Ovary (tissue), 9 donors: ENCODE data around the gene CLNK. TPM values are rescaled to one million over a fixed set of nuclear protein-coding genes. Genes with fewer than 3 reads are reported as not detected.

Experiments used
- DNase-seq, 5 donors: peaks; one replicate each; pipeline ENCODE4 v3.0.0-alpha.2; 2019 to 2020
- H3K27ac ChIP-seq, 2 donors: fragments of 200-600 bp; one replicate each; pipeline versions ENCODE4 v1.5.1 to v1.8.0; 2019 to 2022
- H3K27me3 ChIP-seq: fragments of 200-600 bp; one replicate; pipeline ENCODE4 v1.8.0; 2022
- H3K36me3 ChIP-seq: fragments of 200-600 bp; sonication (generic); one replicate; pipeline ENCODE4 v1.5.1; 2019
- H3K4me1 ChIP-seq: one replicate; pipeline ENCODE4 v1.8.1; 2013; ENCODE audit warnings: mild to moderate bottlenecking, moderate library complexity; ENCODE audit not compliant: insufficient read depth
- H3K4me3 ChIP-seq: fragments of 200-600 bp; sonication (generic); one replicate; pipeline ENCODE4 v1.5.1; 2017
- H3K9me3 ChIP-seq, 2 donors: fragments of 200-600 bp in 1 of 2; sonication (generic) in 1 of 2; one replicate each; pipeline versions ENCODE4 v1.5.1 to v1.8.1; 2013 to 2019; ENCODE audit warnings: mild to moderate bottlenecking in 1 of 2, moderate library complexity in 1 of 2
- CTCF ChIP-seq, 3 donors: fragments of 450-650 bp in 2 of 3; fragments of 200-600 bp in 1 of 3; IDR thresholded peaks; one replicate each; pipeline versions ENCODE4 v1.5.1 to v1.8.0; 2016 to 2022; ENCODE audit warnings: antibody characterized with exemption in 3 of 3, mild to moderate bottlenecking in 1 of 3
- EP300 ChIP-seq: sonication (generic); formaldehyde crosslinking; IDR thresholded peaks from one replicate; pipeline ENCODE4 v1.6.1; 2017; ENCODE audit warnings: antibody characterized with exemption
- POLR2A ChIP-seq: fragments of 450-650 bp; IDR thresholded peaks from one replicate; pipeline ENCODE4 v1.6.1; 2017; ENCODE audit warnings: antibody characterized with exemption, mild to moderate bottlenecking, moderate library complexity
- WGBS, 3 donors: extraction: QIAGEN DNeasy Blood & Tissue Kit in 1 of 3; methylation state at CpG; one replicate each; pipeline versions ENCODE4 v1.1.5 to v1.1.7; 2013 to 2017; 5-methylcytosine and 5-hydroxymethylcytosine counted together
- intact Hi-C, 4 donors: fragments of 100-400 bp; cut with DNase I; formaldehyde crosslinking; loops; one replicate each; pipeline versions ENCODE4 v1.11.0 to v1.15.1; 2022 to 2023
- polyA plus RNA-seq, 2 donors: library from polyadenylated mRNA; stranded (reverse); fragments of 200-250 nt in 1 of 2; fragments of 350-450 nt in 1 of 2; fragmentation: Illumina TruSeq in 1 of 2; extraction: RNeasy Lipid Tissue Mini Kit (QIAGEN cat#74804) in 1 of 2; gene quantifications; one replicate each; pipeline ENCODE4 v1.2.3, GENCODE V29; 2013 to 2014
- total RNA-seq, 7 donors: library from RNA; depleted of rRNA in 2 of 7; stranded (reverse); fragments of >200 nt in 2 of 7; fragmentation: NEBNext Ultra II Directional in 3 of 7; extraction: Animal tissue kit (Norgen Biotek cat#: 25700) in 3 of 7; gene quantifications; one replicate each; pipeline versions ENCODE4 v1.1.0 to v1.2.4, GENCODE V29; 2016 to 2023
- donor health status: DM: no; HTN: no; CAD: no; lungs with moderate emphysema.
- donor health status: DM: no; HTN: no; CAD: no.
- donor health status: Bipolar disorder and iron deficiency.
- donor health status: DM: yes; HTN: yes; CAD: no.
- donor health status: DM: no; HTN: no; CAD: no.
- donor health status: DM: yes; HTN: yes; CAD: no.

The CLNK gene
- total and polyA plus RNA-seq, 9 donors: 0.10 to 0.23 (median 0.22) TPM; not detected in 6

- intact Hi-C loops: no loop called here
- no peak overlapping the region for H3K4me3 ChIP-seq
- no peak for DNase-seq
- H3K27ac ChIP-seq: no peak overlapping the region
- H3K36me3 ChIP-seq: no peaks in the 10 kb centered on the region
- H3K27me3 ChIP-seq: no peaks in the 10 kb centered on the region
- H3K9me3 ChIP-seq: no peaks in the 10 kb centered on the region
- TF ChIP-seq EP300 (no peak), POLR2A (no peak), CTCF (IDR thresholded peaks at IDR 0.05) (no peak)
- WGBS, 3 donors: 57 to 73% (median 69%) methylated on average over 6 of the region's 6 CpGs
- peaks cover 5% of the 10 kb centered on the region for H3K4me1 ChIP-seq
Measured at GRCh38 chr4:10534820-10535219, 149.7 kb downstream of the CLNK start.

DNA sequence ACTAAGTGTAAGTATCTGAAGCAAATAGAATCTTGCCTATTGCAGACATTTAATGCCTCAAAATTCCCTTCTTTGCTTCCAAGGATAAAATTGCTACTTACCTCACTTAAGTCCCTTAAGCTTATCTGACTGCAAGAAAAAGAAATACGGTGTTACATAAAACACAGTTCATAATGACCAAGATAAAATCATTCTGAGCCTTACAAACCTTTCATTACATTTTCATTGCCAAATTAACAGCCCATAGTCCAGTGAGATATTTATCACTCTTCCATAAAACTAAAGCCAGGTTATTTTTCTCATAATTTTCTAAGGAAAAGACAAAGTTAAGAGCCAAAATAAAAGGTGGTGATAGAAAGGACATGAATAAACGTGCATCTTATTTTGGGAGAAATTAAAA is 152.4 kb downstream of the CLNK start:
- no peak for DNase-seq
- WGBS, 3 donors: 46 to 55% (median 53%) methylated on average over 2 of the region's 2 CpGs
- Histone ChIP-seq H3K4me3 (no peak overlapping the region), H3K27me3 (no peaks in the 10 kb centered on the region), H3K27ac (no peak overlapping the region), H3K9me3 (no peaks in the 10 kb centered on the region), H3K36me3 (no peaks in the 10 kb centered on the region), H3K4me1 (peaks cover 6% of the 10 kb centered on the region)
- TF ChIP-seq EP300: no peak
- no peak for TF ChIP-seq CTCF (IDR thresholded peaks at IDR 0.05)
- no peak for TF ChIP-seq POLR2A
- intact Hi-C loops: no loop called here

DNA sequence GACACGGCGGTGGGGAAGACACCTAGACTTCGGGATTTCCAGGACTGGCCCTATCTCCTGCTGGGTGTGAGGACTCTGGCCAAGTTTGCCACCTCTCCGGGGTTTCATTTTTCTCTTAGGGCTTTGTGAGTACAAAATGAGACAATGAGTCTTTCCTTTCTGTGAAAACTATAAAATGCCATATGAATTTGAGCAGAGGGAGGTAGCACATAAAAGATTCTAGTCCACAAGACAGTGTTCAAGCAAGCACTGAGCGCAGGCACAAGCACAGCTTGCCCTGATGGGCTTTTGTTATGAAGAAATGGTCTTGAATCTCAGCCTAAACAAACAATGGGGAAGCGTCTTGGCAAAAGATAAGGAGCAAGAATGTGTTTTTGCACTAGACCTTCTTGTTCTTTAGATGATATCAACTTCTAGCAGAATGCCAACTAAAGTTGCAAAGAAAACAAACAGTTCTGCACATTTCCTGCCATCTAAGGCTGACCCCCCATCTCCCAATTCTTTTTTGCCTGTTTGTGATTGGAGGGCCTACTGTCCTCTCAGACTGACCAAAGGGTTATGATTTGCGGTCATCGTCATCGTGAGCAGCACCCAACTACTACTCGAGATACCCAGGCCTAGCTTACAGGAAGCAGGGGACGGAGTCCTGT is 154.3 kb downstream of the CLNK start:
- H3K27ac ChIP-seq: no peak overlapping the region
- intact Hi-C loops: no loop called here
- WGBS, 3 donors: 47 to 57% (median 53%) methylated on average over 11 of the region's 11 CpGs
- no peak for DNase-seq
- no peak overlapping the region for H3K4me3 ChIP-seq
- H3K9me3 ChIP-seq: no peaks in the 10 kb centered on the region
- TF ChIP-seq CTCF (IDR thresholded peaks at IDR 0.05) (no peak), EP300 (no peak), POLR2A (no peak)
- H3K27me3 ChIP-seq: no peaks in the 10 kb centered on the region
- peaks cover 6% of the 10 kb centered on the region for H3K4me1 ChIP-seq
- H3K36me3 ChIP-seq: no peaks in the 10 kb centered on the region

DNA sequence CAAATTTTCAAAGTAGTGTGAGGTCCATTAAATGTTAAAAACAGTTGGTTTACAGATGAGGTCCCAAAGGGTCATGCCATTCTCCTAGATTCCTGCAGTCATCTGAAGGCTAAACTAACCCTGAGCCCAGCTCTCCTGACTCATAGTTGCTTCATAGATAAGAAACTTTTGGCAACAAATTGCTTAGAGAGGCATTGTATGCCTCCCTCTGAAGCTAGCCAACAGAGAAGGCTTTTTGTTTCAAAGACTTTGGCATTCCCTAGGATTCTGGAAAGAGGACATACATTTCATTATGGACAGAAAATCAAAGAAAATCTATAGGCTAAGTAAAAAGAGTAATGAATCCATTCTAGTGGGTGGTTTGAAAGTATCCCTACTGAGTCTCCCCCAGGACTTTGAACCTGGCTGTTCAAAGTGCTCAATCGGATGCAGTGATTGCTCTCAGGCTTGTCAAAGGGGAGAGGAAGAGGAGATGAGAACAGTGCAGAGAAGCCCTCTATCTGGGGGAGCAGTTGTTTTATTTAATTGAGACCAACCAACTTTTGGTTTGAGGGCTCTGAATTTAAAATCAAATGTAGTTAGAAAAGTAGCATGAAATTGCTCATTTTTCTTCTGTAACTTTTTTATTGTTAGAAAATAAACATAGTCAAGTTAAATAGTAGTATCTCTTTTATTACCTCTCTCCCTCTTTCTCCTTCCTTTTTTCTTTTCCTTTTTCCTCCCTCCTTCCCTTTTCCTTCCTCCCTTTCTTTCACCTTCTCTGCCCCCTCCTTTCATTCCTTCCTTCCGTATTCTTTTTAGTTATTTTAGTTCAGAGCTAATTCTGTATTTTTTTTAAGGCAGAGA is 155.1 kb downstream of the CLNK start:
- no peak for DNase-seq
- Histone ChIP-seq H3K27ac (no peak overlapping the region), H3K9me3 (no peaks in the 10 kb centered on the region), H3K4me3 (no peak overlapping the region), H3K36me3 (no peaks in the 10 kb centered on the region), H3K27me3 (no peaks in the 10 kb centered on the region), H3K4me1 (peaks cover 6% of the 10 kb centered on the region)
- TF ChIP-seq CTCF (IDR thresholded peaks at IDR 0.05) (no peak), POLR2A (no peak), EP300 (no peak)
- 59 to 60% (median 59%) methylated on average over 2 of the region's 2 CpGs for WGBS, 3 donors
- intact Hi-C loops: no loop called here
